Neural cell (in vitro differentiated cells): Measurements from ENCODE around the gene HELLS. TPM values are rescaled to one million over a fixed set of nuclear protein-coding genes. Genes with fewer than 3 reads are reported as not detected.

Experiments used
- H2AFZ ChIP-seq: fragments of 200-600, 300-800 bp; sonication (generic), shearing (Covaris generic); 2 replicates; pipeline ENCODE4 v1.6.0; 2014; ENCODE audit warnings: low read depth, mild to moderate bottlenecking, antibody characterized with exemption, low read length, moderate library complexity
- H3F3A ChIP-seq: fragments of 200-600 bp; shearing (Covaris generic); 2 replicates; pipeline ENCODE4 v1.6.1; 2016; ENCODE audit warnings: mild to moderate bottlenecking, moderate library complexity, mixed read lengths, antibody characterized with exemption, low read length; ENCODE audit not compliant: insufficient read depth, poor library complexity, severe bottlenecking
- H3K27ac ChIP-seq: fragments of 200-600, 300-800 bp; sonication (generic), shearing (Covaris generic); 2 replicates; pipeline ENCODE4 v1.5.1; 2014; ENCODE audit warnings: mild to moderate bottlenecking, low read length, moderate library complexity
- H3K27me3 ChIP-seq: fragments of 300-800, 200-600 bp; sonication (generic), shearing (Covaris generic); 2 replicates; pipeline ENCODE4 v1.6.0; 2014; ENCODE audit warnings: mild to moderate bottlenecking, low read depth, low read length, moderate library complexity; ENCODE audit not compliant: insufficient read depth
- H3K36me3 ChIP-seq: fragments of 300-800, 200-600 bp; sonication (generic), shearing (Covaris generic); 2 replicates; pipeline ENCODE4 v1.5.1; 2014; ENCODE audit warnings: mild to moderate bottlenecking, antibody characterized with exemption, low read length, moderate library complexity; ENCODE audit not compliant: insufficient read depth
- H3K4me2 ChIP-seq: fragments of 300-800, 200-600 bp; sonication (generic), shearing (Covaris generic); 2 replicates; pipeline ENCODE4 v1.6.0; 2014; ENCODE audit warnings: mild to moderate bottlenecking, low read length
- H3K4me3 ChIP-seq: fragments of 300-800, 200-600 bp; sonication (generic), shearing (Covaris generic); 2 replicates; pipeline ENCODE4 v1.5.1; 2014; ENCODE audit warnings: mild to moderate bottlenecking, low read length, moderate library complexity
- H3K79me2 ChIP-seq: fragments of 200-600 bp; shearing (Covaris generic); replicated peaks from 2 replicates; pipeline ENCODE4 v1.6.0; 2014; ENCODE audit warnings: mild to moderate bottlenecking, low read length, moderate library complexity; ENCODE audit not compliant: insufficient read depth
- H3K9ac ChIP-seq: fragments of 300-800, 200-600 bp; sonication (generic), shearing (Covaris generic); 2 replicates; pipeline ENCODE4 v1.6.1; 2016; ENCODE audit warnings: mild to moderate bottlenecking, low read length, mixed read lengths
- H3K9me2 ChIP-seq: fragments of 200-600 bp; shearing (Covaris generic); 2 replicates; pipeline ENCODE4 v1.6.1; 2016; ENCODE audit warnings: mild to moderate bottlenecking, low read length, mixed read lengths; ENCODE audit not compliant: insufficient read depth
- H3K9me3 ChIP-seq: fragments of 200-600, 300-800 bp; sonication (generic), shearing (Covaris generic); 2 replicates; pipeline ENCODE4 v1.6.1; 2016; ENCODE audit warnings: mild to moderate bottlenecking, mixed run types, low read length, moderate library complexity, mixed read lengths
- H4K20me1 ChIP-seq: fragments of 200-600 bp; shearing (Covaris generic); 2 replicates; pipeline ENCODE4 v1.6.1; 2016; ENCODE audit warnings: mild to moderate bottlenecking, mixed run types; ENCODE audit not compliant: insufficient read depth
- EP300 ChIP-seq: fragments of 450-650 bp; conservative IDR thresholded peaks from 2 replicates; pipeline ENCODE4 v1.6.1; 2014; ENCODE audit warnings: antibody characterized with exemption, mild to moderate bottlenecking, moderate library complexity; ENCODE audit not compliant: poor library complexity, severe bottlenecking
- EZH2 ChIP-seq: fragments of 200-600, 300-800 bp; shearing (Covaris generic), sonication (generic); IDR thresholded peaks from 2 replicates; pipeline ENCODE4 v1.6.1; 2014; ENCODE audit warnings: antibody characterized with exemption, low read length, borderline replicate concordance, mild to moderate bottlenecking; ENCODE audit not compliant: insufficient read depth, poor library complexity, severe bottlenecking
- MXI1 ChIP-seq: fragments of 450-650 bp; conservative IDR thresholded peaks from 2 replicates; pipeline ENCODE4 v1.6.1; 2014; ENCODE audit warnings: antibody characterized with exemption, mild to moderate bottlenecking; ENCODE audit not compliant: poor library complexity, severe bottlenecking
- POLR2AphosphoS5 ChIP-seq: IDR thresholded peaks from 2 replicates; pipeline ENCODE4 v1.6.1; 2012
- RAD21 ChIP-seq: fragments of 450-650 bp; conservative IDR thresholded peaks from 2 replicates; pipeline ENCODE4 v1.6.1; 2014; ENCODE audit warnings: antibody characterized with exemption, mild to moderate bottlenecking, moderate library complexity
- SMC3 ChIP-seq: fragments of 450-650 bp; conservative IDR thresholded peaks from 2 replicates; pipeline ENCODE4 v1.6.1; 2014; ENCODE audit warnings: antibody characterized with exemption, mild to moderate bottlenecking, moderate library complexity; ENCODE audit not compliant: poor library complexity
- TAF1 ChIP-seq: IDR thresholded peaks from 2 replicates; pipeline ENCODE4 v1.6.1; 2012; ENCODE audit warnings: low read depth
- polyA plus RNA-seq: library from polyadenylated mRNA; depleted of rRNA; stranded (reverse); fragments of >200 nt; gene quantifications from 2 replicates; pipeline ENCODE4 v1.2.3, GENCODE V29; 2014
- TF ChIP-seq, protein P1 (sequence below): IDR thresholded peaks from 2 replicates; pipeline ENCODE4 v1.6.1; 2012; ENCODE audit warnings: borderline replicate concordance
- TF ChIP-seq, protein P2 (sequence below): fragments of 450-650 bp; IDR thresholded peaks from 2 replicates; pipeline ENCODE4 v1.5.1; 2014; ENCODE audit warnings: antibody characterized with exemption, mild to moderate bottlenecking, moderate library complexity; ENCODE audit not compliant: poor library complexity, severe bottlenecking

Gene HELLS
- polyA plus RNA-seq, 1 donor from 2014 or later, result 12.3 TPM

DNA sequence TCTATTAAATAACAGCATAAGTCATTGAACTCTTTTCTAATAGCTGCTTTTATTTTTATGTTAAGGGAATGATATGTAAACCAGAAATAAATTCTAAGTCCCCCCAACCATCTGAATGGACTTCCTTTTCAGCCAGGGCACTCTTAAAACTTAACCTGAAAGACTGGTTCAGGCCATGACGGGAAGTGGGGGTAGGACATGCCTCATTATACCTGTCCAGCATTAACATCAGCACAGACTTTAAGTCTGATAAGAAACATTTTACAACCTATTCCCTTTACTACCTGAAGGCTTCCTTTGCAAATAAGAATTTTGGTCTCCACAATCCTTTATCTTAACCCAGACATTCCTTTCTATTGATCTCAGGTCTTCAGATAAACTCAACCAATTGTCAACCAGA is 81.9 kb downstream of the HELLS start:
- H3K4me3 ChIP-seq, result no peak overlapping the region
- H2AFZ ChIP-seq, result no peak overlapping the region
- TF ChIP-seq MXI1 (no peak), EP300 (no peak), TAF1 (no peak), SMC3 (no peak), RAD21 (no peak), EZH2 (no peak)
- H3K27me3 ChIP-seq, result no peaks in the 10 kb centered on the region
- H3F3A ChIP-seq, result no peaks in the 10 kb centered on the region
- H3K4me2 ChIP-seq, result no peak overlapping the region
- H4K20me1 ChIP-seq, result no peaks in the 10 kb centered on the region
- H3K27ac ChIP-seq, result no peak overlapping the region
- H3K9me2 ChIP-seq, result no peaks in the 10 kb centered on the region
- H3K9ac ChIP-seq, result no peak overlapping the region
- H3K9me3 ChIP-seq, result no peaks in the 10 kb centered on the region
- H3K79me2 ChIP-seq, result no peaks in the 10 kb centered on the region
- H3K36me3 ChIP-seq, result no peaks in the 10 kb centered on the region

DNA sequence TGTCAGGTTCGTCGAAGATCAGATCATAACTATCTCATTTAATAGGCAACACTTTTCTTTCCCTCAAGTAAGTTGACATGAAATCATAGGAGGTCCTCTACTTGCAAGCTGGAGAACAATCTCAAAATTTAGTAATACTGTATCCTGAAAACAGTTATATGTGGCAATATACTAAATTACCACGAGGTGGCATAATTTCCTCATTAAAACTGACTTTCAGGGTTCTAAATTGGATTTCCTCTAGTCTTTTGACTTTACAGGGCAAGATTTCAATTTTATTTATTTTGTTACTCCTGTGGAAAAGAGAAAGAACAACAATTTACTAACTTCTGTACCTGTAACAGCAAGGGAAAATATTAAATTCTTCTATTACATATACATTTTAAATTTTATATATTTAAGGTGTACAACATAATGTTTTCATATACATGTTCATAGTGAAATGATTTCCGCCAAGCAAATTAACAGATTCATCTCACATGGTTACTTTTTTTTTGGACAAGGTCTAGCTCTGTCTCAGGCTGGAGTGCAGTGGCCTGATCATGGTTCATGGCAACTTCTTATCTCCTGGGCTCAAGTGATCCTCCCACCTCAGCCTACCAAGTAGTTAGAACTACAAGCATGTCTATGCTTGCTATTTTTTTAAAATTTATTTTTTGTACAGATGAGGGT is 84.6 kb downstream of the HELLS start:
- H4K20me1 ChIP-seq, result no peaks in the 10 kb centered on the region
- H3K27ac ChIP-seq, result no peak overlapping the region
- no peak overlapping the region for H3K4me2 ChIP-seq
- no peak overlapping the region for H3K4me3 ChIP-seq
- H3K9me3 ChIP-seq, result no peaks in the 10 kb centered on the region
- H3K9ac ChIP-seq, result no peak overlapping the region
- no peaks in the 10 kb centered on the region for H3K27me3 ChIP-seq
- no peaks in the 10 kb centered on the region for H3K9me2 ChIP-seq
- H2AFZ ChIP-seq, result no peak overlapping the region
- no peaks in the 10 kb centered on the region for H3F3A ChIP-seq
- TF ChIP-seq, protein P1, sequence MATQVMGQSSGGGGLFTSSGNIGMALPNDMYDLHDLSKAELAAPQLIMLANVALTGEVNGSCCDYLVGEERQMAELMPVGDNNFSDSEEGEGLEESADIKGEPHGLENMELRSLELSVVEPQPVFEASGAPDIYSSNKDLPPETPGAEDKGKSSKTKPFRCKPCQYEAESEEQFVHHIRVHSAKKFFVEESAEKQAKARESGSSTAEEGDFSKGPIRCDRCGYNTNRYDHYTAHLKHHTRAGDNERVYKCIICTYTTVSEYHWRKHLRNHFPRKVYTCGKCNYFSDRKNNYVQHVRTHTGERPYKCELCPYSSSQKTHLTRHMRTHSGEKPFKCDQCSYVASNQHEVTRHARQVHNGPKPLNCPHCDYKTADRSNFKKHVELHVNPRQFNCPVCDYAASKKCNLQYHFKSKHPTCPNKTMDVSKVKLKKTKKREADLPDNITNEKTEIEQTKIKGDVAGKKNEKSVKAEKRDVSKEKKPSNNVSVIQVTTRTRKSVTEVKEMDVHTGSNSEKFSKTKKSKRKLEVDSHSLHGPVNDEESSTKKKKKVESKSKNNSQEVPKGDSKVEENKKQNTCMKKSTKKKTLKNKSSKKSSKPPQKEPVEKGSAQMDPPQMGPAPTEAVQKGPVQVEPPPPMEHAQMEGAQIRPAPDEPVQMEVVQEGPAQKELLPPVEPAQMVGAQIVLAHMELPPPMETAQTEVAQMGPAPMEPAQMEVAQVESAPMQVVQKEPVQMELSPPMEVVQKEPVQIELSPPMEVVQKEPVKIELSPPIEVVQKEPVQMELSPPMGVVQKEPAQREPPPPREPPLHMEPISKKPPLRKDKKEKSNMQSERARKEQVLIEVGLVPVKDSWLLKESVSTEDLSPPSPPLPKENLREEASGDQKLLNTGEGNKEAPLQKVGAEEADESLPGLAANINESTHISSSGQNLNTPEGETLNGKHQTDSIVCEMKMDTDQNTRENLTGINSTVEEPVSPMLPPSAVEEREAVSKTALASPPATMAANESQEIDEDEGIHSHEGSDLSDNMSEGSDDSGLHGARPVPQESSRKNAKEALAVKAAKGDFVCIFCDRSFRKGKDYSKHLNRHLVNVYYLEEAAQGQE, result no peak
- no peak for TF ChIP-seq EP300
- TF ChIP-seq RAD21, result peak; percentile 80
- no peak for TF ChIP-seq MXI1
- TF ChIP-seq SMC3, result peak; percentile 78
- no peak for TF ChIP-seq TAF1
- no peak for TF ChIP-seq EZH2
- TF ChIP-seq, protein P2, sequence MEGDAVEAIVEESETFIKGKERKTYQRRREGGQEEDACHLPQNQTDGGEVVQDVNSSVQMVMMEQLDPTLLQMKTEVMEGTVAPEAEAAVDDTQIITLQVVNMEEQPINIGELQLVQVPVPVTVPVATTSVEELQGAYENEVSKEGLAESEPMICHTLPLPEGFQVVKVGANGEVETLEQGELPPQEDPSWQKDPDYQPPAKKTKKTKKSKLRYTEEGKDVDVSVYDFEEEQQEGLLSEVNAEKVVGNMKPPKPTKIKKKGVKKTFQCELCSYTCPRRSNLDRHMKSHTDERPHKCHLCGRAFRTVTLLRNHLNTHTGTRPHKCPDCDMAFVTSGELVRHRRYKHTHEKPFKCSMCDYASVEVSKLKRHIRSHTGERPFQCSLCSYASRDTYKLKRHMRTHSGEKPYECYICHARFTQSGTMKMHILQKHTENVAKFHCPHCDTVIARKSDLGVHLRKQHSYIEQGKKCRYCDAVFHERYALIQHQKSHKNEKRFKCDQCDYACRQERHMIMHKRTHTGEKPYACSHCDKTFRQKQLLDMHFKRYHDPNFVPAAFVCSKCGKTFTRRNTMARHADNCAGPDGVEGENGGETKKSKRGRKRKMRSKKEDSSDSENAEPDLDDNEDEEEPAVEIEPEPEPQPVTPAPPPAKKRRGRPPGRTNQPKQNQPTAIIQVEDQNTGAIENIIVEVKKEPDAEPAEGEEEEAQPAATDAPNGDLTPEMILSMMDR, result peak; percentile 76
- TF ChIP-seq POLR2AphosphoS5, result no peak
- no peaks in the 10 kb centered on the region for H3K79me2 ChIP-seq
- H3K36me3 ChIP-seq, result no peaks in the 10 kb centered on the region
